Measurements from ENCODE around the gene ALX1.

ALX1 gene

DNA sequence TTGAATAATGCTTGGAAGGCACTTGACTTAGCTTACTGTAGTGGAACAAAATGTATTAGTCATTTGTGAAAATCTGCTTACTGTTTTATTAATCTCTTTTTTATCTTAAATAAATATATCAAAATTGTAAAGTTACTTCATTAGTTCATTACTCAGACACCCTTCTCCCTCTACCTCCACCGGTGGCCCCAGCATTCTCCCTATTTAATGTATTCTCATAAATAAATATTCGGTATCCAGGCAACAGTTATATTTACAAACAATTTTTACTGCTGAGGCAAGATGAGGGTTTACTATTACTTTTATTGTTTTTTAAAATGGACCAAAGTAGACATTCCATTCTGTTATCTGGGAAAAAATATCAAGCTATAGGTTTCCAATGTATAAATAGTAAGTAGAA, 19.6 kb upstream of the ALX1 start:
- TF ChIP-seq CTCF (IDR thresholded peaks at IDR 0.05) = no peak
- Histone ChIP-seq H3K4me2 (ENCODE audit: low read length) (no peak overlapping the region), H3K27me3 (ENCODE audit: control insufficient read depth, insufficient read depth, low read length) (no peaks in the 10 kb centered on the region), H2AFZ (no peak overlapping the region), H3K79me2 (no peaks in the 10 kb centered on the region), H3K36me3 (ENCODE audit: control insufficient read depth, insufficient read depth, low read length) (no peaks in the 10 kb centered on the region), H3K4me1 (no peaks in the 10 kb centered on the region), H3K9ac (no peak overlapping the region), H3K27ac (no peak overlapping the region), H3K9me3 (ENCODE audit: control insufficient read depth, low read length) (no peaks in the 10 kb centered on the region), H3K4me3 (ENCODE audit: low read depth, low read length) (no peak overlapping the region)

GRCh38 chr12:85260896-85261295, 19.1 kb upstream of the ALX1 start:
- TF ChIP-seq CTCF (IDR thresholded peaks at IDR 0.05) = no peak
- Histone ChIP-seq H3K79me2 (no peaks in the 10 kb centered on the region), H3K9ac (no peak overlapping the region), H3K4me3 (ENCODE audit: low read depth, low read length) (no peak overlapping the region), H3K36me3 (ENCODE audit: control insufficient read depth, insufficient read depth, low read length) (no peaks in the 10 kb centered on the region), H3K27ac (no peak overlapping the region), H3K4me1 (no peaks in the 10 kb centered on the region), H2AFZ (no peak overlapping the region), H3K4me2 (ENCODE audit: low read length) (no peak overlapping the region), H3K9me3 (ENCODE audit: control insufficient read depth, low read length) (no peaks in the 10 kb centered on the region), H3K27me3 (ENCODE audit: control insufficient read depth, insufficient read depth, low read length) (no peaks in the 10 kb centered on the region)

DNA sequence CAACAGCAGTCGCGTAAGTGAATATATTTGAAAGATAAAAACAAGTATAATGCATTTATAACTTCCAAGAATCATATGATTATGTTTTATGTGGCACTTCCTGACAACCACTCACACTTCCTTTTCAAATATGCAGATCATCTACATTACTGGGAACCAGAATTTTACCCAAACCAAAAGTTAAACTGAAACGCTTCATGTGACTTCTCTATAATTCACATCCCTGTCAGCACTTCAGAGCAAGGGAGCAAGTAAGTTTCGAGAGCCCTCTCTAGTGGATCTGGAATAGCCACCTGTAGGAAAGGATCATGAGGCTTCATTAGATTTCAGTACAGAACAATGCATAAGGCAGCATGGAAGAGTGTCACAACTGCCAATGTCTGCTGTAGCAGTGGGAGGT, 13.7 kb upstream of the ALX1 start:
- Histone ChIP-seq H3K4me3 (ENCODE audit: low read depth, low read length) (no peak overlapping the region), H3K9ac (no peak overlapping the region), H3K27ac (no peak overlapping the region), H3K36me3 (ENCODE audit: control insufficient read depth, insufficient read depth, low read length) (no peaks in the 10 kb centered on the region), H3K4me2 (ENCODE audit: low read length) (no peak overlapping the region), H3K4me1 (no peaks in the 10 kb centered on the region), H3K79me2 (no peaks in the 10 kb centered on the region), H2AFZ (no peak overlapping the region), H3K27me3 (ENCODE audit: control insufficient read depth, insufficient read depth, low read length) (no peaks in the 10 kb centered on the region), H3K9me3 (ENCODE audit: control insufficient read depth, low read length) (peaks cover 3% of the 10 kb centered on the region)
- no peak for TF ChIP-seq CTCF (IDR thresholded peaks at IDR 0.05)

- H3K27ac ChIP-seq = no peak overlapping the region
- no peak overlapping the region for H2AFZ ChIP-seq
- no peak for TF ChIP-seq CTCF (IDR thresholded peaks at IDR 0.05)
- no peak overlapping the region for H3K4me3 ChIP-seq (ENCODE audit: low read depth, low read length)
- H3K36me3 ChIP-seq (ENCODE audit: control insufficient read depth, insufficient read depth, low read length) = no peaks in the 10 kb centered on the region
- H3K79me2 ChIP-seq = no peaks in the 10 kb centered on the region
- peaks cover 2% of the 10 kb centered on the region for H3K27me3 ChIP-seq (ENCODE audit: control insufficient read depth, insufficient read depth, low read length)
- H3K4me1 ChIP-seq = no peaks in the 10 kb centered on the region
- H3K9me3 ChIP-seq (ENCODE audit: control insufficient read depth, low read length) = peaks cover 3% of the 10 kb centered on the region
- H3K4me2 ChIP-seq (ENCODE audit: low read length) = no peak overlapping the region
- H3K9ac ChIP-seq = no peak overlapping the region
These were observed 6.4 kb upstream of the ALX1 start for GRCh38 chr12:85273381-85274314.

DNA sequence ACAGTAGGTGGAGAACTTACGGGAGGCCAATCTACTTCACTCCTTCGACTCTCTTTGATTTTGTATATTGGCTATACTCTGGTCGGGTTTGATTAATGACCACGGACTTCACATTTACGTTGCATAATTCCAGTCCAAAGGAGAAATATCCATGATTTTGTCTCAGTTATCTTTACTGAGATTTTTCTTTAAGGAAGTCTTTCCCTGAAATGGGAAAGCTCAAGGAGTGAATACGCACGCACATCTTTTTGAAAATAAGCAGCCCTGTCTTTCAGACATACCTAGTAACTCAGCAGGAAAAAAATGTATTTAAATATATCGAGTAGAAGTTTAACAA, 5.7 kb upstream of the ALX1 start:
- no peak for TF ChIP-seq CTCF (IDR thresholded peaks at IDR 0.05)
- Histone ChIP-seq H3K9ac (no peak overlapping the region), H3K36me3 (ENCODE audit: control insufficient read depth, insufficient read depth, low read length) (no peaks in the 10 kb centered on the region), H3K4me3 (ENCODE audit: low read depth, low read length) (no peak overlapping the region), H3K79me2 (no peaks in the 10 kb centered on the region), H3K9me3 (ENCODE audit: control insufficient read depth, low read length) (peaks cover 3% of the 10 kb centered on the region), H3K27ac (no peak overlapping the region), H3K27me3 (ENCODE audit: control insufficient read depth, insufficient read depth, low read length) (peaks cover 7% of the 10 kb centered on the region), H3K4me1 (no peaks in the 10 kb centered on the region), H2AFZ (no peak overlapping the region), H3K4me2 (ENCODE audit: low read length) (no peak overlapping the region)

All from parathyroid adenoma (tissue), 2 donors.